ENCODE results near the gene ZNF865.
"Not testable (repeated sequence)": the region's sequence is repeated elsewhere in the genome, so short reads cannot be mapped to it uniquely, and the experiment has no call there.

DNA sequence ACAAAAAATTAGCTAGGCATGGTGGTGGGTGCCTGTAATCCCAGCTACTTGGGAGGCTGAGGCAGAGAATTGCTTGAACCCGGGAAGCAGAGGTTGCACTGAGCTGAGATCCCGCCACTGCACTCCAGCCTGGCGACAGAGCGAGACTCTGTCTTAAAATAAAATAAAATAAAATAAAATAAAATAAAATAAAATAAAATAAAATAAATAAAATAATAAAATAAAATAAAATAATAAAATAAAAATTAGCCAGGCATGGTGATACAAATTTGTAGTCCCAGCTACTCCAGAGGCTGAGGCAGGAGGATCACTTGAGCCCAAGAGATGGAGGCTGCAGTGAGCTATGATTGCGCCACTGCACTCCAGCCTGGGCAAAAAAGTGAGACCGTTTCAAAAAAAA lies 31.5 kb upstream of the ZNF865 start:
- TF ChIP-seq CTCF (IDR thresholded peaks at IDR 0.05); EZH2 (IDR thresholded peaks at IDR 0.05; ENCODE audit: borderline replicate concordance, insufficient read depth, low read depth, low read length, poor library complexity, severe bottlenecking): not testable (repeated sequence)
